ENCODE results near the gene IQCH.
A peak's percentile ranks its signal among the peaks of the same experiment; 100 is the strongest.
"Not testable (repeated sequence)": the region's sequence is repeated elsewhere in the genome, so short reads cannot be mapped to it uniquely, and the experiment has no call there.

IQCH gene

GRCh38 chr15:67244971-67245478, 9.6 kb upstream of the IQCH start:
- H3K9ac ChIP-seq (ENCODE audit: low read length) = no peak overlapping the region
- no peaks in the 10 kb centered on the region for H4K20me1 ChIP-seq (ENCODE audit: insufficient read depth, low read length)
- no peaks in the 10 kb centered on the region for H3K36me3 ChIP-seq (replicated peaks; ENCODE audit: insufficient read depth, low read length)
- H3K27me3 ChIP-seq (replicated peaks; ENCODE audit: insufficient read depth, low read length) = no peaks in the 10 kb centered on the region
- no peak overlapping the region for H3K4me2 ChIP-seq (ENCODE audit: low read depth, low read length)
- no peaks in the 10 kb centered on the region for H3K9me3 ChIP-seq (replicated peaks; ENCODE audit: insufficient read depth, low read length)
- H3K4me1 ChIP-seq (ENCODE audit: low read length) = peaks cover 38% of the 10 kb centered on the region
- no peaks in the 10 kb centered on the region for H3K9me2 ChIP-seq (replicated peaks; ENCODE audit: insufficient read depth, low read length)
- peaks cover 29% of the 10 kb centered on the region for H3F3A ChIP-seq (ENCODE audit: insufficient read depth, low read length)
- peaks cover 78% of the 10 kb centered on the region for H3K79me2 ChIP-seq (ENCODE audit: low read length)
- DNase-seq = no peak
- no peak overlapping the region for H3K27ac ChIP-seq (ENCODE audit: low read length)
- TF ChIP-seq EZH2phosphoT487 (IDR thresholded peaks at IDR 0.05; ENCODE audit: low read length) (no peak), EZH2 (optimal IDR thresholded peaks at IDR 0.05; ENCODE audit: low read depth, low read length) (no peak)
- TF ChIP-seq, protein P1, sequence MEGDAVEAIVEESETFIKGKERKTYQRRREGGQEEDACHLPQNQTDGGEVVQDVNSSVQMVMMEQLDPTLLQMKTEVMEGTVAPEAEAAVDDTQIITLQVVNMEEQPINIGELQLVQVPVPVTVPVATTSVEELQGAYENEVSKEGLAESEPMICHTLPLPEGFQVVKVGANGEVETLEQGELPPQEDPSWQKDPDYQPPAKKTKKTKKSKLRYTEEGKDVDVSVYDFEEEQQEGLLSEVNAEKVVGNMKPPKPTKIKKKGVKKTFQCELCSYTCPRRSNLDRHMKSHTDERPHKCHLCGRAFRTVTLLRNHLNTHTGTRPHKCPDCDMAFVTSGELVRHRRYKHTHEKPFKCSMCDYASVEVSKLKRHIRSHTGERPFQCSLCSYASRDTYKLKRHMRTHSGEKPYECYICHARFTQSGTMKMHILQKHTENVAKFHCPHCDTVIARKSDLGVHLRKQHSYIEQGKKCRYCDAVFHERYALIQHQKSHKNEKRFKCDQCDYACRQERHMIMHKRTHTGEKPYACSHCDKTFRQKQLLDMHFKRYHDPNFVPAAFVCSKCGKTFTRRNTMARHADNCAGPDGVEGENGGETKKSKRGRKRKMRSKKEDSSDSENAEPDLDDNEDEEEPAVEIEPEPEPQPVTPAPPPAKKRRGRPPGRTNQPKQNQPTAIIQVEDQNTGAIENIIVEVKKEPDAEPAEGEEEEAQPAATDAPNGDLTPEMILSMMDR (IDR thresholded peaks at IDR 0.05; ENCODE audit: low read length) = no peak
- no peak overlapping the region for H3K4me3 ChIP-seq (ENCODE audit: low read length)
- H2AFZ ChIP-seq (ENCODE audit: low read length) = no peak overlapping the region

DNA sequence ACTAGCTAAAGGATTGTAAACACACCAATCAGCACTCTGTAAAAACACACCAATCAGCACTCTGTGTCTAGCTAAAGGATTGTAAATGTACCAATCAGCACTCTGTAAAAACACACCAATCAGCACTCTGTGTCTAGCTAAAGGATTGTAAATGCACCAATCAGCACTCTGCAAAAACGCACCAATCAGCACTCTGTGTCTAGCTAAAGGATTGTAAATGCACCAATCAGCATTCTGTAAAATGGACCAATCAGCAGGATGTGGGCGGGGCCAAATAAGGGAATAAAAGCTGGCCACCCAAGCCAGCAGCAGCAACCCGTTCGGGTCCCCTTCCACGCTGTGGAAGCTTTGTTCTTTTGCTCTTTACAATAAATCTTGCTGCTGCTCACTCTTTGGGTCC, 8.0 kb upstream of the IQCH start:
- not testable (repeated sequence) for H3K9ac ChIP-seq (ENCODE audit: low read length); H3K27ac ChIP-seq (ENCODE audit: low read length); H3K4me2 ChIP-seq (ENCODE audit: low read depth, low read length); H3K4me3 ChIP-seq (ENCODE audit: low read length); H3K27me3 ChIP-seq (replicated peaks; ENCODE audit: insufficient read depth, low read length); H3K9me3 ChIP-seq (replicated peaks; ENCODE audit: insufficient read depth, low read length); H2AFZ ChIP-seq (ENCODE audit: low read length); H4K20me1 ChIP-seq (ENCODE audit: insufficient read depth, low read length); H3K9me2 ChIP-seq (replicated peaks; ENCODE audit: insufficient read depth, low read length); DNase-seq; H3K36me3 ChIP-seq (replicated peaks; ENCODE audit: insufficient read depth, low read length)
- peaks cover 26% of the 10 kb centered on the region for H3K4me1 ChIP-seq (ENCODE audit: low read length)
- H3K79me2 ChIP-seq (ENCODE audit: low read length) = peaks cover 90% of the 10 kb centered on the region
- H3F3A ChIP-seq (ENCODE audit: insufficient read depth, low read length) = peaks cover 14% of the 10 kb centered on the region

DNA sequence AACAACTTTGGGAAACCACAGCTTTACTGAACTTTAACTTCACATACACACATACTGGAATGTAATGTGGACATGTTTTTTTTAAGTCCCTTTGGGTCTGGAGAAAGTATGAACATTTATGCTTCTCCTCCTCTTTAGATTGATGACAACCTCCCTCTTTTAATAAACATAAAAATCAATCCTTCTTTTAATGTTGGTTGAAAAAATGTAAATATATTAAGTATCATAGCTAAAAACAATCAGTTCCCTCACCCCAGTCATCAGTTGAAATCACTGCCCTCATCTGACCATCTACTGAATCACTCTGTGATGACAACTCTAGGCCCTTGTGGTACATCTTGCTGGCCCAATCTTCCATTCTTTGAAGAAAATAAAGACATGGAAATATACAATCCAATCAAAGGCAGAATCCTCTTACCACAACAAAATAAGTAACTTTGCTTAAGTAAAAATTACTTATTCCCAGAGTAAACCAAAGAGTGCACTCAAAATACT, 6.5 kb upstream of the IQCH start:
- no peak overlapping the region for H3K27ac ChIP-seq (ENCODE audit: low read length)
- no peaks in the 10 kb centered on the region for H3K9me3 ChIP-seq (replicated peaks; ENCODE audit: insufficient read depth, low read length)
- no peak overlapping the region for H3K4me2 ChIP-seq (ENCODE audit: low read depth, low read length)
- TF ChIP-seq, protein P1 (IDR thresholded peaks at IDR 0.05; ENCODE audit: low read length) = no peak
- TF ChIP-seq EZH2 (optimal IDR thresholded peaks at IDR 0.05; ENCODE audit: low read depth, low read length) (no peak), EZH2phosphoT487 (IDR thresholded peaks at IDR 0.05; ENCODE audit: low read length) (no peak)
- H3K79me2 ChIP-seq (ENCODE audit: low read length) = peaks cover 97% of the 10 kb centered on the region
- no peaks in the 10 kb centered on the region for H4K20me1 ChIP-seq (ENCODE audit: insufficient read depth, low read length)
- no peaks in the 10 kb centered on the region for H3K36me3 ChIP-seq (replicated peaks; ENCODE audit: insufficient read depth, low read length)
- DNase-seq = no peak
- peaks cover 8% of the 10 kb centered on the region; the same call in 1 of the 2 replicates for H3F3A ChIP-seq (ENCODE audit: insufficient read depth, low read length)
- H3K27me3 ChIP-seq (replicated peaks; ENCODE audit: insufficient read depth, low read length) = no peaks in the 10 kb centered on the region
- peaks cover 15% of the 10 kb centered on the region for H3K4me1 ChIP-seq (ENCODE audit: low read length)
- no peaks in the 10 kb centered on the region for H3K9me2 ChIP-seq (replicated peaks; ENCODE audit: insufficient read depth, low read length)
- H3K4me3 ChIP-seq (ENCODE audit: low read length) = no peak overlapping the region
- no peak overlapping the region for H3K9ac ChIP-seq (ENCODE audit: low read length)
- H2AFZ ChIP-seq (ENCODE audit: low read length) = no peak overlapping the region

DNA sequence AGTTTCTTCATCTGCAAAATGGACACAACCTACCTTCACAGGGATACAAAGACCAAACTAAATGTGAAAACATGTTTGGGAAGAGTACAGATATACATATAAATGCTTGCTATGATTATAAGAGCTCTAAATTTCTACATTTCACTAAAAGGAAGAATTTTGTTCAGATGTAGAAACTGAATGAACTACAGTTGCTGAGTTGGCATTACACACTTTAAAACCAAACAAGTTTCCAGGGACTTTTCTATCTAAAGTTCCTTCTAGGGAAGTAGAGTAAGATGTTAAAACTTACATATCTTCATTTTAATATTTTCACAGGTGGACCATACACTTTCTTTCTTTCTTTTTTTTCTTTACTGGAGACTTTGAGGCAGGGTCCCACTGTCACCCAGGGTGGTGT, 4.8 kb upstream of the IQCH start:
- peak overlapping the region; percentile 68 for H3K4me2 ChIP-seq (ENCODE audit: low read depth, low read length)
- peak overlapping the region; percentile 29; the same call in 1 of the 2 replicates for H3K9ac ChIP-seq (ENCODE audit: low read length)
- TF ChIP-seq EZH2 (optimal IDR thresholded peaks at IDR 0.05; ENCODE audit: low read depth, low read length) (no peak), EZH2phosphoT487 (IDR thresholded peaks at IDR 0.05; ENCODE audit: low read length) (no peak)
- TF ChIP-seq, protein P1 (IDR thresholded peaks at IDR 0.05; ENCODE audit: low read length) = no peak
- no peaks in the 10 kb centered on the region for H3K9me3 ChIP-seq (replicated peaks; ENCODE audit: insufficient read depth, low read length)
- H3K4me1 ChIP-seq (ENCODE audit: low read length) = 0 out of 2 replicates have a peak, but pooled peaks cover 4% of the 10 kb centered on the region
- no peaks in the 10 kb centered on the region for H4K20me1 ChIP-seq (ENCODE audit: insufficient read depth, low read length)
- H3K27me3 ChIP-seq (replicated peaks; ENCODE audit: insufficient read depth, low read length) = no peaks in the 10 kb centered on the region
- no peak overlapping the region for H2AFZ ChIP-seq (ENCODE audit: low read length)
- no peaks in the 10 kb centered on the region for H3K9me2 ChIP-seq (replicated peaks; ENCODE audit: insufficient read depth, low read length)
- peak overlapping the region; percentile 32; the same call in 1 of the 2 replicates for H3K4me3 ChIP-seq (ENCODE audit: low read length)
- peaks cover 16% of the 10 kb centered on the region; the same call in 1 of the 2 replicates for H3F3A ChIP-seq (ENCODE audit: insufficient read depth, low read length)
- peaks cover 93% of the 10 kb centered on the region for H3K79me2 ChIP-seq (ENCODE audit: low read length)
- H3K27ac ChIP-seq (ENCODE audit: low read length) = peak overlapping the region; percentile 63; the same call in 1 of the 2 replicates
- no peaks in the 10 kb centered on the region for H3K36me3 ChIP-seq (replicated peaks; ENCODE audit: insufficient read depth, low read length)
- peak; percentile 30 for DNase-seq
